HepG2 (cell line): ENCODE results near the gene FAM3A. TPM values are rescaled to one million over a fixed set of nuclear protein-coding genes. Genes with fewer than 3 reads are reported as not detected.
"Not testable (repeated sequence)": the region's sequence is repeated elsewhere in the genome, so short reads cannot be mapped to it uniquely, and the experiment has no call there.

Source experiments
- ATAC-seq: fragments of 200-7000 bp; cut with Tn5 transposase; 3 replicates; pipeline ENCODE4 v1.9.1; 2020; ENCODE audit warnings: mild to moderate bottlenecking, moderate library complexity
- BruUV-seq: library from RNA; stranded (reverse); fragments of 400-500 nt; replicated peaks from 2 replicates; lab custom pipeline; 2021; lab: Mats Ljungman, UMichigan
- CTCF ChIA-PET: fragments of 300-600 bp; formaldehyde crosslinking; extraction: SDS; loops from one replicate; lab custom pipeline; 2021; ENCODE audit warnings: low total read pairs, inconsistent platforms, low intra/inter-chr PET ratio; lab: Yijun Ruan, JAX
- POLR2A ChIA-PET: fragments of 350-600 bp; sonication (Branson Sonifier 250); formaldehyde crosslinking; loops from one replicate; lab custom pipeline; 2020; ENCODE audit warnings: antibody characterized with exemption, inconsistent platforms; lab: Yijun Ruan, JAX
- DNase-seq: peaks from one replicate; pipeline ENCODE4 v3.0.0-alpha.2; 2015; ENCODE audit warnings: low spot score
- FAIRE-seq: peaks from 3 replicates; lab custom pipeline; 2011; peaks lifted over from hg19 to GRCh38; lab: Jason Lieb, UNC
- H2AFZ ChIP-seq: one replicate; pipeline ENCODE4 v1.6.1; 2011; ENCODE audit warnings: low read length, inconsistent platforms
- H3K27ac ChIP-seq: fragments of 300-600 bp; 3 replicates; pipeline ENCODE4 v1.8.0; 2011; ENCODE audit warnings: mixed run types, mild to moderate bottlenecking, mixed read lengths, low read length, inconsistent platforms; ENCODE audit not compliant: insufficient read depth; ENCODE audit errors: extremely low read length
- H3K27me3 ChIP-seq, 2 experiments: fragments of 200-600 bp in 1 of 2; 2 replicates in 1 of 2; 3 replicates in 1 of 2; pipeline versions ENCODE4 v1.6.0 to v1.8.0; 2011; ENCODE audit warnings: low read length in 2 of 2, mild to moderate bottlenecking in 2 of 2, moderate library complexity in 2 of 2, inconsistent platforms in 1 of 2; ENCODE audit not compliant: insufficient read depth in 2 of 2, control insufficient read depth in 1 of 2
- H3K36me3 ChIP-seq, 2 experiments: fragments of 200-600 bp in 1 of 2; replicated peaks in 1 of 2; 2 replicates in 1 of 2; 3 replicates in 1 of 2; pipeline versions ENCODE4 v1.5.1 to v1.8.0; 2011; ENCODE audit warnings: low read length in 2 of 2, inconsistent platforms in 1 of 2; ENCODE audit not compliant: insufficient read depth in 2 of 2, control insufficient read depth in 1 of 2
- H3K4me1 ChIP-seq: 2 replicates; pipeline ENCODE4 v1.5.1; 2012; ENCODE audit warnings: low read length, inconsistent platforms; ENCODE audit not compliant: insufficient read depth
- H3K4me2 ChIP-seq: 2 replicates; pipeline ENCODE4 v1.6.0; 2011; ENCODE audit warnings: low read depth, low read length, inconsistent platforms
- H3K4me3 ChIP-seq, 3 experiments: fragments of 200-600 bp in 1 of 3; sonication (generic), shearing (Covaris generic) in 1 of 3; replicated peaks in 1 of 3; 2 replicates each; pipeline ENCODE4 v1.5.1; 2011 to 2016; ENCODE audit warnings: low read length in 3 of 3, inconsistent platforms in 2 of 3, low read depth in 2 of 3, mild to moderate bottlenecking in 2 of 3, control low read depth in 1 of 3, mixed read lengths in 1 of 3; ENCODE audit not compliant: insufficient read depth in 1 of 3
- H3K79me2 ChIP-seq: one replicate; pipeline ENCODE4 v1.6.1; 2011; ENCODE audit warnings: low read length, inconsistent platforms; ENCODE audit not compliant: insufficient read depth
- H3K9ac ChIP-seq: 2 replicates; pipeline ENCODE4 v1.6.0; 2011; ENCODE audit warnings: mild to moderate bottlenecking, low read depth, low read length, inconsistent platforms; ENCODE audit not compliant: insufficient read depth
- H3K9me3 ChIP-seq: 2 replicates; pipeline ENCODE4 v1.5.1; 2012; ENCODE audit warnings: mild to moderate bottlenecking, low read length
- H4K20me1 ChIP-seq: 2 replicates; pipeline ENCODE4 v1.6.0; 2011; ENCODE audit warnings: inconsistent platforms, mild to moderate bottlenecking, low read length, moderate library complexity; ENCODE audit not compliant: insufficient read depth
- CCDC6 ChIP-seq: sonication (generic); formaldehyde crosslinking; IDR thresholded peaks from 2 replicates; pipeline ENCODE4 v1.8.1; 2022; ENCODE audit warnings: mild to moderate bottlenecking, missing genetic modification reagents, moderate library complexity
- GABPA ChIP-seq, 2 experiments: IDR thresholded peaks; 2 replicates each; pipeline ENCODE4 v1.6.1; 2011 to 2016; ENCODE audit warnings: low read depth in 2 of 2, low read length in 1 of 2, missing biosample characterization in 1 of 2, missing genetic modification characterization in 1 of 2
- HNRNPH1 ChIP-seq: fragments of 200-400 bp; formaldehyde crosslinking; optimal IDR thresholded peaks from 2 replicates; pipeline ENCODE3; 2017; ENCODE audit warnings: mild to moderate bottlenecking, low read depth, low read length
- SMAD3 ChIP-seq: sonication (generic); formaldehyde crosslinking; IDR thresholded peaks from 2 replicates; pipeline ENCODE4 v1.4.0; 2020; ENCODE audit warnings: missing genetic modification reagents
- SP4 ChIP-seq: sonication (generic); formaldehyde crosslinking; IDR thresholded peaks from 2 replicates; pipeline ENCODE4 v1.8.1; 2023; ENCODE audit warnings: mild to moderate bottlenecking, missing genetic modification reagents
- ZFY ChIP-seq: sonication (generic); formaldehyde crosslinking; IDR thresholded peaks from 2 replicates; pipeline ENCODE4 v1.4.0; 2020; ENCODE audit warnings: missing genetic modification reagents
- WGBS: methylation state at CpG from one replicate; pipeline ENCODE4 v1.1.6; 2017; ENCODE audit warnings: low lambda C conversion rate; 5-methylcytosine and 5-hydroxymethylcytosine counted together
- in situ Hi-C: cut with HindIII; loops from 2 replicates; pipeline ENCODE4 v1.10.0; 2017; ENCODE audit warnings: low pct_unique_long_range_greater_than_20kb; ENCODE audit not compliant: extremely low pct_ligation_motif_present
- intact Hi-C: fragments of 100-400 bp; cut with micrococcal nuclease; formaldehyde crosslinking; loops from one replicate; pipeline ENCODE4 v1.10.0; 2022; ENCODE audit not compliant: unreplicated experiment
- polyA plus RNA-seq, 8 experiments: library from polyadenylated mRNA; depleted of rRNA in 3 of 8; stranded (reverse) in 7 of 8; unstranded in 1 of 8; fragments of >200 nt; fragmentation: Illumina TruSeq in 4 of 8; extraction: Trizol in 4 of 8; gene quantifications; 2 replicates each; pipeline versions ENCODE4 v1.2.1 to v1.2.3, GENCODE V29; 2011 to 2016; ENCODE audit warnings: low read depth in 4 of 8, missing spikeins in 1 of 8, mixed read lengths in 1 of 8; ENCODE audit not compliant: insufficient read depth in 1 of 8
- total RNA-seq, 5 experiments: library from RNA; depleted of rRNA; stranded (reverse); fragments of >200 nt; fragmentation: Illumina TruSeq; extraction: Trizol; gene quantifications; 2 replicates each; pipeline ENCODE4 v1.2.3, GENCODE V29; 2016; ENCODE audit warnings: low read depth in 1 of 5
- TF ChIP-seq, protein P1 (sequence below), 2 experiments: sonication (generic) in 1 of 2; formaldehyde crosslinking in 1 of 2; IDR thresholded peaks; 2 replicates each; pipeline versions ENCODE4 v1.4.0 to v1.6.1; 2018 to 2020; ENCODE audit warnings: missing genetic modification reagents in 2 of 2, borderline replicate concordance in 1 of 2, low read depth in 1 of 2, mild to moderate bottlenecking in 1 of 2, missing biosample characterization in 1 of 2

Gene FAM3A
- total and polyA plus RNA-seq, 2 of the 13 experiments (the other 11 are each of a cell fraction or from before 2014, with no cell fraction given): 11.2 to 22.7 TPM

DNA sequence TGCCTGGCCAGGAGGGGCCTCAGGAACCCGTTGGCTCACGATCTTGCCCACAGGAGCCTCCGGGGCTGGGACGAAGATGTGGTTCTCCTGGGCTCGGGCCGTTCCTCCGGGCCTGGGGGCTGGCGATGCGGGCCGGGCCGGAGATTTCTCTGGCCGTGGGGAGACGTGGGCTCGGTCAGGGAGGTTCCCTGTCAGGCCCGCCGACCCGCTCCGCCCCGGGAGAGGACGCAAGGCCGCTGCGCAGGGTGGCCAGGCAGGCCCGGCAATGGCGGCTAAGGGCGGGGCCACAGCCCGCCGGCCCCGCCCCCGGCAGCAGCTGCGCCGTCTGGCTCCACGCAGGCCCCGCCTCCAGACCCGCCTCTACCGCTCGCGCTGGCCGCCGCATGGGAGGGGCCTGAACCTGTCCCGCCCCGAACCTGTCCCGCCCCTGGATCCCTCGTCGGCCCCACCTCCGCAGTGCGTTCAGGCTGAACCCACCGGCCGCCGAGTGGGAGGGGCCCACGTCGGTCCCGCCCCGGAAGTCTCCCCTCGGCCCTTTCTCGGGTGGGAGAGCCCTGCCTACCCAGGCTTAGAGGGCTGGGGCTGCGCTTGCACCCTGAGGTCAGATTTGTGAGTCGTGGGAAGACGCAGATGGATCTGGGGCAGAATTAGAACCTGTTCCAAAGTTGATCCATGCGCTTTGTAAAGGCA is at the start of gene FAM3A (continued):
- TF ChIP-seq, protein P1, sequence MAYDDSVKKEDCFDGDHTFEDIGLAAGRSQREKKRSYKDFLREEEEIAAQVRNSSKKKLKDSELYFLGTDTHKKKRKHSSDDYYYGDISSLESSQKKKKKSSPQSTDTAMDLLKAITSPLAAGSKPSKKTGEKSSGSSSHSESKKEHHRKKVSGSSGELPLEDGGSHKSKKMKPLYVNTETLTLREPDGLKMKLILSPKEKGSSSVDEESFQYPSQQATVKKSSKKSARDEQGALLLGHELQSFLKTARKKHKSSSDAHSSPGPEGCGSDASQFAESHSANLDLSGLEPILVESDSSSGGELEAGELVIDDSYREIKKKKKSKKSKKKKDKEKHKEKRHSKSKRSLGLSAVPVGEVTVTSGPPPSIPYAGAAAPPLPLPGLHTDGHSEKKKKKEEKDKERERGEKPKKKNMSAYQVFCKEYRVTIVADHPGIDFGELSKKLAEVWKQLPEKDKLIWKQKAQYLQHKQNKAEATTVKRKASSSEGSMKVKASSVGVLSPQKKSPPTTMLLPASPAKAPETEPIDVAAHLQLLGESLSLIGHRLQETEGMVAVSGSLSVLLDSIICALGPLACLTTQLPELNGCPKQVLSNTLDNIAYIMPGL (CRISPR knock-in tag; IDR thresholded peaks at IDR 0.05; ENCODE audit: borderline replicate concordance in 1 of 2, low read depth in 1 of 2): 0 out of 4 replicates have a peak, but pooled peaks of 1 of the 2 experiments have one; percentile 21
- TF ChIP-seq GABPA (IDR thresholded peaks at IDR 0.05; ENCODE audit: low read depth, low read length) (peak; percentile 46), GABPA (CRISPR knock-in tag; IDR thresholded peaks at IDR 0.05; ENCODE audit: low read depth) (peak; percentile 84), CCDC6 (CRISPR knock-in tag) (0 out of 2 replicates have a peak, but pooled peaks have one; percentile 30), ZFY (peak; percentile 89), HNRNPH1 (no peak), SP4 (CRISPR knock-in tag) (peak; percentile 89), SMAD3 (CRISPR knock-in tag) (no peak)

DNA sequence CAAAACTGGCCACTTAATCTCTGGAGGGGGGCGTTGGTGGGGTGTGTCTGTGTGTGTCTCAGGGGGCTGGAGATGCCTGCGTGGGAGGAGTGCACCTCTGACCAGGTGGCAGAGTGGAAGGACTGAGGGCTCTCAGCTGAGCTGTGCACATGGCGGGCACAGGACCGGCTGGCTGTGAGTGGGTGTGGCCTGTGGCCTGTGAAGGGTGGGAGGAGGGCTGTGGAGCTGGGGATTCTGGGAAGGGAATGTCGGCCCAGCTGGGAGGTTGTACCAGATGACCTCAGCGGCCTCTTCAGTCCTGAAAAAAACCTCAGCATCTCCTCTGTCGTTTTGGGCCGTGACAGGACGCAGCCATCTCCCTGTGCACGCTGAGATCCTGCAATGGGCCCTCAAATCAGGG is 46.3 kb upstream of the FAM3A start:
- H2AFZ ChIP-seq, FAIRE-seq, DNase-seq, H3K4me3 ChIP-seq, H3K4me2 ChIP-seq, H3K36me3 ChIP-seq, H3K27ac ChIP-seq, H3K27me3 ChIP-seq, POLR2A ChIA-PET, in situ Hi-C loops, H3K9ac ChIP-seq, H3K9me3 ChIP-seq, H3K79me2 ChIP-seq, intact Hi-C loops, ATAC-seq, H3K4me1 ChIP-seq, H4K20me1 ChIP-seq, CTCF ChIA-PET: not testable (repeated sequence)
- WGBS: no CpG with 5 or more reads among the region's 10 CpGs
- TSS peak; percentile 47 for BruUV-seq

DNA sequence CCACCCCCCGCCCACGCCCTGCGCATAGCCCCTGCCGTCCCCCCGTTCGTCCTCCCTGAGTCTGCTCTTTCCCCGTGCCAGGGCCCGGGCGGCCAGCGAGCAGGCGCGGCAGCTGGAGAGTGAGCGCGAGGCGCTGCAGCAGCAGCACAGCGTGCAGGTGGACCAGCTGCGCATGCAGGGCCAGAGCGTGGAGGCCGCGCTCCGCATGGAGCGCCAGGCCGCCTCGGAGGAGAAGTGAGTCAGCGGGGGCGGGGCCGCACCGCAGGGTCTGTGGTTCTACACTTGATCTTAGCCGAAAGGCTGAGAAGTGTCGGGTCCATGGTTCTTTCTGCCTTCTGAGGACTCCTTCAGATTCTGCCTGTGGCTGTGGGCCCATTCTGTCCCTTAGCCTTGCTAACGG is 44.3 kb upstream of the FAM3A start:
- H3K4me2 ChIP-seq, H3K4me3 ChIP-seq, H2AFZ ChIP-seq, DNase-seq, H3K27me3 ChIP-seq, H3K36me3 ChIP-seq, H3K4me1 ChIP-seq, H3K9ac ChIP-seq, ATAC-seq, H3K27ac ChIP-seq, BruUV-seq, in situ Hi-C loops, H3K79me2 ChIP-seq, intact Hi-C loops, FAIRE-seq, CTCF ChIA-PET, POLR2A ChIA-PET, H4K20me1 ChIP-seq, H3K9me3 ChIP-seq: not testable (repeated sequence)
- WGBS: 66% methylated on average over 6 of the region's 31 CpGs

DNA sequence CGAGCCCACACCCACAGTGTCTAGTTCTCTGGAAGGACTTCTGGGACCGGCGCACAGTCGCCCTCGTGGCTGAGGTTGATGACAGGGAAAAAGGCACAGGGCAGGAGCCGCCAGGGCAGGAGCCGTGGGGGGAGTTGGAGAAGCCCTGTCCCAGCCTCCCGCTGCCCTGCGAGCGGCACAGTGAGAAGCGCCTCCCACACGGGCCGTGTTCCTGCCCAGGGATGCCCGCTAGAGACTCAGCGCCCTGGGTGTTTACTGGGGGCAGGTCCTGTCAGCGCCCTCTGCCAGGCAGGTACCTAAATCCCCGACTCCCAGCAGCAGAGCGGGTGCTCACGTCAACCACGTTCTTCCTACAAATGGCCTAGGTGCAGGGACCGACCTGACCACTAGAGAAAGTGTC is 42.9 kb upstream of the FAM3A start:
- intact Hi-C loops, FAIRE-seq, H3K27me3 ChIP-seq, H2AFZ ChIP-seq, H3K79me2 ChIP-seq, H3K4me3 ChIP-seq, DNase-seq, ATAC-seq, in situ Hi-C loops, BruUV-seq, POLR2A ChIA-PET, H3K9ac ChIP-seq, H3K4me2 ChIP-seq, H3K36me3 ChIP-seq, H4K20me1 ChIP-seq, H3K9me3 ChIP-seq, H3K27ac ChIP-seq, CTCF ChIA-PET, H3K4me1 ChIP-seq: not testable (repeated sequence)
- no CpG with 5 or more reads among the region's 21 CpGs for WGBS
